ENCODE data around the gene SLC2A9.

Gene SLC2A9

DNA sequence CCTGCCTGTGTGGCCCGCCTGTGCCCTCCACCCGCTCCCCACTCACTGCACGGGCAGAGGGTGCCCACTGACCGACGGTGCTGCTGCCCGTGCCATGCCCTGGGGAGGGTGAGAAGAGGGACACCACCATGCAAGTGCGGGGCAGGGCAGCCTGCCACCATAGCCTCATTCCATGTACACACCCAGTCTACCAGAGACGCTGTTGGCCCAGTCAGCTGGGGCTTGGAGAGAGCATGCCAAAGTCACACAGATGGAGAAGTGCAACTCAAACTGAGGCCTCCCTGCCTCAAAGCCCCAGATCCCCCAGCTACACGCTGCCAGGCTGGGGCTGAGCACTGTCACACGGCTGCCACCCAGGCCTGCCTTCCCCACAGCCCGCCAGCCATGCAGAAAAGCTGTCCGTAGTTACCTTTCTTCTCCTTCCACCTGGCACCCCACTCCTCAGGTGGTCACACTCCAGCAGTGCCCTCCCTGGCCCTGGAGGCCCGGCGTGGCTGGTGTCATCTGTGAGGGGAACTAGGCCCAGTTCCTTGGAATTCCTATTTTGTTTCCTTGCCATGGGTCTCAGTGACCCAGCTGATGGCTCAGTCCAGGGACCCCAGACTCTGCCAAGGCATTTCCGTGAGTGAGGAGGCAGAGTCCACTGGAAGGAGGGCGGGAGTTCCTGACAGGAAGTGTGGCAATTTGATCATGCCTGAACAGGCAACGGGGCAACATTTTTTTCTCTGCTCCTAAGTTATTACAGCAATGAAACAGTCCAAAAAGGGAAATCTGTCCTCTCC lies at the start of gene SLC2A9:
TSS of gene SLC2A9 (minus strand) at position 627 of the 782 bp plus-strand sequence. CDS start at position 559, 68 bp downstream.
- DNase-seq: no peak

- DNase-seq: no peak
Observed at GRCh38 chr4:10069075-10069642, 47.9 kb upstream of the SLC2A9 start.

- no peak for DNase-seq
Observed at GRCh38 chr4:10066670-10067651, 45.7 kb upstream of the SLC2A9 start.

DNA sequence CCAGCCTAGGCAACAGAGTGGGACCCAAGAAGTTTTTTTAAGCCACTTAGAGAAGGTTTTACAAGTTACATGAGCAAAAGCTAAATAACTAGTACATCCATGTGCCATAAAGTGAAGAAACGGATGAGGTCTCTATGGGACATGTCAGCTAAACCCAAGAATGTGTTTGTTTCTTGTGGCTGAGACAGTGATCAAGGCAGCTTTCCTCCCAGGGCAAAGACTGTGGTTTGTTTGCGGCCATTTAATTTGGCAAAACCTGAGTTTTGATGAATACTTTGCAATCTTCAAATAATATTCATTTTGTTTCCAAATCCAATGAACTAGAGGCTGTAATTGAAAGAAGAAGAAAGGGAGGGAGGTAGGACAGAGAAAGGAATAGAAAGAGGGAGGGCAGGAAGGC lies 44.9 kb upstream of the SLC2A9 start:
- no peak for DNase-seq

GRCh38 chr4:10063544-10064300 lies 42.4 kb upstream of the SLC2A9 start:
- DNase-seq: no peak

GRCh38 chr4:10061650-10062415 lies 40.5 kb upstream of the SLC2A9 start:
- DNase-seq: no peak

- DNase-seq: no peak
Observed at GRCh38 chr4:10058371-10058770, 37.1 kb upstream of the SLC2A9 start.

DNA sequence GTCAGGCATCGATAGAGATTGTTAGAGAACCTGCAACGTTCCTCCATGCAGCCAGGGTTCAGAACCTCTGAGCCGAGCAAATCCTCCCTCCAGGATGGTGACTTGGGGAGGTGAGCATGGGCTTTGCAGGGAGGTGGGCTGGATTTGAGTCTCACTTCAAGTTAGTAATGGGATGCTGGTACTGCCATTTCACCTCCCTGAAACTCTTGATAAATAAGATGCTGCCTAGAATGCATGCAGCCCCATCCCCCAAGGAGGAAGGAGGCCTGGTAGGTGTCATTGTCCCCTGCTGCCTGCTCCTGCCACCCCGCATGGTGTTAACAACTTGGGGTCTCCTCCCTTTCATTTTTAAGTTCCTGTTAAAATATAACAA lies 35.7 kb upstream of the SLC2A9 start:
- no peak for DNase-seq

DNA sequence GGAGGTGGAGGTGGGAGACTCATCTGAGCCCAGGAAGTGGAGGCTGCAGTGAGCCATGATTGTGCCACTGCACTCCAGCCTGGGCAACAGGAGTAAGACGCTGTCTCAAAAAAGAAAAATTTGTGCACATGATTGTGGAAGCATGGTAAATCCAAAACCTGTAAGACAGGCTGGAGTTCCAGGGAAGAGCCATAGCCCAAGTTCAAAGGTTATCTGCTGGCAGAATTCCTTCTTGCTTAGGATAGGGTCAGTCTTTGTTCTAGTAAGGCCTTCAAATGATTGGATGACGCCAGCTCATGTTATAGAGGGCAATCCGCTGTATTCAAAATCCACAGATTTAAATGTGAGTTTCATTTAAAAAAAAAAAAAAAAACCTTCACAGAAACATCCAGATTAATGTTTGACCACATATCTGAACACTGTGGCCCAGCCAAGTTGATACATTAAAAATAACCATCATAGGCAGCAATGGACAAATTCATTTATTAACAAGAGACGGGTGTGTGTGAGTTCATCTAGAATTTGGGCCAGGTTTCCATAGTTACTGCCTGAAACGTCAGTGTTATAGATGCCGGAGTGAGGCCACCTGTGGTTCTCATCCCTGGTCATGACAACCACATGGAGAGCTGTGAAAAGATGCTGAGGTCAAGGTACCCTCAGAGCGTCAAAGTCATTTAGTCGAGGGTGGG lies 35.2 kb upstream of the SLC2A9 start:
- DNase-seq: no peak

GRCh38 chr4:10055871-10056270 lies 34.6 kb upstream of the SLC2A9 start:
- DNase-seq: no peak

GRCh38 chr4:10054571-10055041 lies 33.3 kb upstream of the SLC2A9 start:
- DNase-seq: no peak

- DNase-seq: no peak
Observed at GRCh38 chr4:10053635-10054453, 32.5 kb upstream of the SLC2A9 start.

GRCh38 chr4:10051517-10052135 lies 30.3 kb upstream of the SLC2A9 start:
- DNase-seq: no peak

DNA sequence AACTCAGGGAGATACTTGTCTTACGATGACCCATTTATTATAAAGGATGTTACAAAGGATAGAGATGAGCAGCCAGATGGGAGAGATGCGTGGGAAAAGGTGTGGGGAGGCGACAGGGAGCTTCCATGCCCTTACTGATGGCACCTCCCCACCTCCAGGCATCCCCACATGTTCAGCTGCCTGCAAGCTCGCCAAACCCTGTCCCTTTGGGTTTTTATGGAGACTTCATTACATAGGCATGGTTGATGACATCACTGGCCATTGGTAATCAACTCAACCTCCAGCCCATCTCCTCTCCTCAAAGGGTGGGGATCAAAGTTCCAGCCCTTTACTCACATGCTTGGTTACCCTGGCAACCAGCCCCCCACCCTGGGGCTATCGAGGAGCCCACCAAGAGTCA lies 29.4 kb upstream of the SLC2A9 start:
- no peak for DNase-seq

DNA sequence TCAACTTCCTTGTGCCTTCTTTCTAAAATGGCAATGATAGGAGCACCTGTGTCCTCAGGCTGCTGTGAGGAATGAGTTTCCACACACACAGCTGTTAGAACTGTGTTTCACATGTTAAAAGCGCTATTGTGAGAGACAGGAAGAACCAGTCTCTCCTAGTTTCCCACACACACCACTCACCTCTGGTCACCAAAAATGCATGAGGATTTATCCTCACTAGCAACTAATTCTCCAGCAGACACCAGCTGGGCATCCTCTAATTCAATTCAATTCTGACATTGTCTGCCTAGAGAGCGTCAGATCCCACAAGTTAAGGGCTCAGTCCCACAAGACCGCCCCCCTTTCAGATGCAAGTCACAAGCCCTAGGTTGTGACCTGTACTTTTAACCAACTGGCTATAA lies 29.0 kb upstream of the SLC2A9 start:
- DNase-seq: no peak

- DNase-seq: no peak
Observed at GRCh38 chr4:10048941-10049697, 27.8 kb upstream of the SLC2A9 start.

DNA sequence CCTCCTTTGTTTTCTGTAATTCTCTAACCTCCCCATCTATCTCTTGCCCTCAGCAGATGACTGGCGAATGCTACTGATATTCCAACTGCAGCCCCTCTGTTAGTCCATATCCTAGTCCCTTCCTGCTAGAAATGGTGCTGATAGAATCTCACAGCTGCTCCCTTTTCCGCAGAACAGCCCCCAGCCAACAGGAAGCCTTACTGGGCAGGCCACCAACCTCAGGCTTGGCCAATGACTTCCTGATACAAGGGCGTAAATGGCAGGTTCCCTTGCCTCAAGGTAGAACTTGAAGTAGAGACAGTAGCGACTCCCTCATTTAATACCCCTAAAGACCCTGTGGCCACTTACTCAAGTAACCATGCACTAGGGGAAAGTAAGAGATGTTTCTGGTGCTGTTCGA lies 26.7 kb upstream of the SLC2A9 start:
- no peak for DNase-seq

DNA sequence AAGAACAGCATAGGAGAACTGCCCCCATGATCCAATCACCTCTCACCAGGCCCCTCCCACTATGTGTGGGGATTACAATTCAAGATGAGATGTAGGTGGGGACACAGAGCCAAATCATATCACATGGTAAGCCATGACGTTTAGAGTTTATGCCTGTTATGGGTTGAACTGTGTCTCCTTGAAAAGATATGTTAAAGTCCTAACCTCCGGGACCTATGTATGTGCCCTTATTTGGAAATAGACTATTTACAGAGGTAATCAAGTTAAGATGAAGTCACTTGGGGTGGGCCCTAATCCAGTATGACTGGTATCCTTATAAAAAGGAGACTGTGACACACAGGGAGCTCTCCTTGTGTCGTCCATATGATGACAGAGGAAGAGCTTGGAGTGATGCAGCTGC lies 25.2 kb upstream of the SLC2A9 start:
- no peak for DNase-seq

- no peak for DNase-seq
Observed at GRCh38 chr4:10045481-10045880, 24.2 kb upstream of the SLC2A9 start.

All from activated CD4-positive, CD25-positive, alpha-beta regulatory T cell treated with anti-CD3 and anti-CD28 coated beads, Interleukin-2, amount 50 U/mL, for 72 hours (primary cell).